MM.1S (cell line): ENCODE results near the gene SNTB2.

Experiments
- EZH2 ChIP-seq: fragments of 300-600 bp; sonication (generic); optimal IDR thresholded peaks from 2 replicates; pipeline ENCODE3; 2017; ENCODE audit warnings: low read depth, mild to moderate bottlenecking, antibody characterized with exemption, low read length, mixed read lengths
- TF ChIP-seq, protein P1 (sequence below): fragments of 300-600 bp; sonication (generic); IDR thresholded peaks from 2 replicates; pipeline ENCODE4 v1.5.1; 2016; ENCODE audit warnings: antibody characterized with exemption, low read length, mixed read lengths

DNA sequence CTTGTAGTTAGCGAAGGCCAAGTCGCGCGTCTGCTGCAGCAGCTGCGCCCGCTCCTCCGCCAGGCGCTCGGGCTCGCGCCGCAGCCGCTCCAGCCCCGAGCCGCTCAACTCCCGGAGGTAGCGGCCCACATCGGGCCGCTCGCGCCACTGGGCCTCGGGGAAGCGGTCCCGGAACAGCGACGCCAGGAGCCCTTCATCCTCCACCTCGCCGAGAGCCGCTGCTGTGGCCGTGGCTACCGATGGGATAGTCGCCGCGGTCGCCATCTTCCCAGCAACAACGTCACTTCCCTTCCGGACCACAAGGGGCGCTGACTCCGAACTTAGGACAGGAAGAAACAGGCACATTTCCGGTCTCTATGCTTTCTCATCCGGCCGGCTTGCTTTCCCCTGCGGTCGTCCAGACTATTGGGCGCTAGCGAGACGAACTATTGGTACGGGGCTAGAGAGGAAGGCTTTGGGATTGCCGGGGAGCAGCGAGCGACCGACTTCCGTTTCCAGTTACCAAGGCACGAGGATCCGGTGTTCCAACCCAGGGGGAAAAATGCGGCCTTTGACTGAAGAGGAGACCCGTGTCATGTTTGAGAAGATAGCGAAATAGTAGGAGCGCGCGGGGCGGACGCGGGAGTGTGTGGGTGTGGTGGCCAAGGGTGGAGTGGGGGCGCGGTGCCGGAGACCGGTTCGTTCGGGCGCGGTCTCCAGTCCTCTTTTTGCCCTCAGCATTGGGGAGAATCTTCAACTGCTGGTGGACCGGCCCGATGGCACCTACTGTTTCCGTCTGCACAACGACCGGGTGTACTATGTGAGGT, 152.5 kb downstream of the SNTB2 start, which contains the start of the genes COG8 and NIP7:
- TF ChIP-seq, protein P1, sequence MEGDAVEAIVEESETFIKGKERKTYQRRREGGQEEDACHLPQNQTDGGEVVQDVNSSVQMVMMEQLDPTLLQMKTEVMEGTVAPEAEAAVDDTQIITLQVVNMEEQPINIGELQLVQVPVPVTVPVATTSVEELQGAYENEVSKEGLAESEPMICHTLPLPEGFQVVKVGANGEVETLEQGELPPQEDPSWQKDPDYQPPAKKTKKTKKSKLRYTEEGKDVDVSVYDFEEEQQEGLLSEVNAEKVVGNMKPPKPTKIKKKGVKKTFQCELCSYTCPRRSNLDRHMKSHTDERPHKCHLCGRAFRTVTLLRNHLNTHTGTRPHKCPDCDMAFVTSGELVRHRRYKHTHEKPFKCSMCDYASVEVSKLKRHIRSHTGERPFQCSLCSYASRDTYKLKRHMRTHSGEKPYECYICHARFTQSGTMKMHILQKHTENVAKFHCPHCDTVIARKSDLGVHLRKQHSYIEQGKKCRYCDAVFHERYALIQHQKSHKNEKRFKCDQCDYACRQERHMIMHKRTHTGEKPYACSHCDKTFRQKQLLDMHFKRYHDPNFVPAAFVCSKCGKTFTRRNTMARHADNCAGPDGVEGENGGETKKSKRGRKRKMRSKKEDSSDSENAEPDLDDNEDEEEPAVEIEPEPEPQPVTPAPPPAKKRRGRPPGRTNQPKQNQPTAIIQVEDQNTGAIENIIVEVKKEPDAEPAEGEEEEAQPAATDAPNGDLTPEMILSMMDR: peak; percentile 73
- no peak for TF ChIP-seq EZH2
